ENCODE results near the gene RABEP2.

The RABEP2 gene

GRCh38 chr16:28880955-28881354 lies 44.1 kb downstream of the RABEP2 start:
- no peaks in the 10 kb centered on the region for H3K9me3 ChIP-seq (ENCODE audit: control insufficient read depth, low read length)
- H3K27me3 ChIP-seq (ENCODE audit: control insufficient read depth, insufficient read depth, low read length), result no peaks in the 10 kb centered on the region
- H3K36me3 ChIP-seq (ENCODE audit: control insufficient read depth, insufficient read depth, low read length), result no peaks in the 10 kb centered on the region
- no peak overlapping the region for H3K4me2 ChIP-seq (ENCODE audit: low read length)
- no peak overlapping the region for H2AFZ ChIP-seq
- no peak overlapping the region for H3K9ac ChIP-seq
- no peaks in the 10 kb centered on the region for H3K79me2 ChIP-seq
- no peak overlapping the region for H3K27ac ChIP-seq
- TF ChIP-seq, protein P1, sequence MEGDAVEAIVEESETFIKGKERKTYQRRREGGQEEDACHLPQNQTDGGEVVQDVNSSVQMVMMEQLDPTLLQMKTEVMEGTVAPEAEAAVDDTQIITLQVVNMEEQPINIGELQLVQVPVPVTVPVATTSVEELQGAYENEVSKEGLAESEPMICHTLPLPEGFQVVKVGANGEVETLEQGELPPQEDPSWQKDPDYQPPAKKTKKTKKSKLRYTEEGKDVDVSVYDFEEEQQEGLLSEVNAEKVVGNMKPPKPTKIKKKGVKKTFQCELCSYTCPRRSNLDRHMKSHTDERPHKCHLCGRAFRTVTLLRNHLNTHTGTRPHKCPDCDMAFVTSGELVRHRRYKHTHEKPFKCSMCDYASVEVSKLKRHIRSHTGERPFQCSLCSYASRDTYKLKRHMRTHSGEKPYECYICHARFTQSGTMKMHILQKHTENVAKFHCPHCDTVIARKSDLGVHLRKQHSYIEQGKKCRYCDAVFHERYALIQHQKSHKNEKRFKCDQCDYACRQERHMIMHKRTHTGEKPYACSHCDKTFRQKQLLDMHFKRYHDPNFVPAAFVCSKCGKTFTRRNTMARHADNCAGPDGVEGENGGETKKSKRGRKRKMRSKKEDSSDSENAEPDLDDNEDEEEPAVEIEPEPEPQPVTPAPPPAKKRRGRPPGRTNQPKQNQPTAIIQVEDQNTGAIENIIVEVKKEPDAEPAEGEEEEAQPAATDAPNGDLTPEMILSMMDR (IDR thresholded peaks at IDR 0.05), result no peak
- no peak overlapping the region for H3K4me3 ChIP-seq (ENCODE audit: low read depth, low read length)
- peaks cover 3% of the 10 kb centered on the region for H3K4me1 ChIP-seq

DNA sequence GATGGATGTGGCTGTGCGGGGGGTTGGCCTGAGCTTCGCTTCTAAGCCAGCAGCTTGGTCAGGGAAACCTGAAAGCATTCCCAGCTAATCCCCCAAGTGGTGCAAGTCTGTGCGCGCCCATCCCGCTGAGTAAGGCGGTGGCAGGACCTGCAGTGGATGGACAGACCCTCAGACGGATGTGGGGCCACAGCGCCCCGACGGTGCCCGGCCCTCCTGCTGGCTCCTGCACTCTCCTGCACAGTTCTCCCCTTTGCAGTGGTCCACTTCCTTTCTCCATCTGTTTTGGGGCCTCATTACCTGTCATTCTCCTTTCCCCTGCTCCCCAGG lies 44.5 kb downstream of the RABEP2 start:
- no peak overlapping the region for H3K27ac ChIP-seq
- no peaks in the 10 kb centered on the region for H3K79me2 ChIP-seq
- peak overlapping the region; percentile 90 for H2AFZ ChIP-seq
- no peak overlapping the region for H3K4me3 ChIP-seq (ENCODE audit: low read depth, low read length)
- peaks cover 3% of the 10 kb centered on the region for H3K4me1 ChIP-seq
- peak overlapping the region; percentile 65 for H3K4me2 ChIP-seq (ENCODE audit: low read length)
- H3K36me3 ChIP-seq (ENCODE audit: control insufficient read depth, insufficient read depth, low read length), result no peaks in the 10 kb centered on the region
- H3K27me3 ChIP-seq (ENCODE audit: control insufficient read depth, insufficient read depth, low read length), result no peaks in the 10 kb centered on the region
- no peaks in the 10 kb centered on the region for H3K9me3 ChIP-seq (ENCODE audit: control insufficient read depth, low read length)
- no peak overlapping the region for H3K9ac ChIP-seq
- TF ChIP-seq, protein P1 (IDR thresholded peaks at IDR 0.05), result no peak

DNA sequence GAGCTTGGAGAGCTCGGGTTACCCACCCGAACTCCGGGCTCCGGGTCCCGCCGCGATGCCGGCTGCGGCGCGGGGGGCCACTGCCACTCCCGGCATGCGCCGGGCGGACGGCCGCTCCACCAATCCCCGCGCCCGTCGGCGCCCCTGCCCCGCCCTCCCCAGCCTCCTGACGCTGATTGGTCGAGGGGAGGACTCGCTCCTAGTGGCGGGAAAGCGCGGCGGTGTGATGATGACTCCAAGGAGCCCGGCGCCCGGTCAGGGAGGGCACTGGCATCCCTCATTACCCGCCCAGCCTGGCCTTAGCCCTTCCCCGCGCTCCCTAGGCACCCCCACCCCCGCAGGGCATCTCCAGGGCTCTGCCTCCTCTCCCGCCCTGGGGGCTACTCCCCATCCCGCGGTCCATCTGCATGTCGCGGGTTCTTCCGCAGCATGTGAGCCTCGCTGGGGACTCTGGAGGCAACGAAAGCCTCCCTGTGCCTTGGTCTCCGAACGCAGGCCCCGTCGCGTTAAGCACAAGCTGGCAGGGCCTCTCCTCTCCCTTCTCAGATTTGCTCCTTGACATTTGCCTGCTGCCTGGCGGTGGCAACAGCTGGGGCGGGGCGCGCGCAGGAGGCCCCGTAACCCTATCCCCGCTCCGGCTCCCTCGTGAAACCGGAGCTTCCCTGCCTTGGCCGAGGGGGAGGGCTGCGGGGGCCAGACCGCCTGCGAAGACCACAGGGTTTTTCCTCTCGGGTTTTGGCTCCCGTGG lies 45.0 kb downstream of the RABEP2 start:
- Histone ChIP-seq H3K9ac (no peak overlapping the region), H3K36me3 (ENCODE audit: control insufficient read depth, insufficient read depth, low read length) (no peaks in the 10 kb centered on the region), H3K4me3 (ENCODE audit: low read depth, low read length) (peak overlapping the region; percentile 66), H3K4me2 (ENCODE audit: low read length) (peak overlapping the region; percentile 99), H3K27me3 (ENCODE audit: control insufficient read depth, insufficient read depth, low read length) (no peaks in the 10 kb centered on the region), H3K9me3 (ENCODE audit: control insufficient read depth, low read length) (no peaks in the 10 kb centered on the region), H2AFZ (peak overlapping the region; percentile 90), H3K27ac (no peak overlapping the region), H3K79me2 (no peaks in the 10 kb centered on the region), H3K4me1 (peaks cover 3% of the 10 kb centered on the region)
- TF ChIP-seq, protein P1 (IDR thresholded peaks at IDR 0.05), result no peak

- Histone ChIP-seq H3K79me2 (no peaks in the 10 kb centered on the region), H3K4me1 (peaks cover 3% of the 10 kb centered on the region), H3K27me3 (ENCODE audit: control insufficient read depth, insufficient read depth, low read length) (no peaks in the 10 kb centered on the region), H3K27ac (no peak overlapping the region), H2AFZ (peak overlapping the region; percentile 90), H3K36me3 (ENCODE audit: control insufficient read depth, insufficient read depth, low read length) (no peaks in the 10 kb centered on the region), H3K4me3 (ENCODE audit: low read depth, low read length) (peak overlapping the region; percentile 66), H3K4me2 (ENCODE audit: low read length) (peak overlapping the region; percentile 99), H3K9me3 (ENCODE audit: control insufficient read depth, low read length) (no peaks in the 10 kb centered on the region), H3K9ac (no peak overlapping the region)
- TF ChIP-seq, protein P1 (IDR thresholded peaks at IDR 0.05), result no peak
Observed at GRCh38 chr16:28879261-28879840, 45.7 kb downstream of the RABEP2 start.

Measured in parathyroid adenoma (tissue), 2 donors.